SK-N-MC (cell line): ENCODE measurements around the gene FOLR3.

Experiments used
- EZH2 ChIP-seq: fragments of 200-600 bp; sonication (generic); IDR thresholded peaks from one replicate; pipeline ENCODE4 v1.6.1; 2017; ENCODE audit warnings: antibody characterized with exemption
- FOXP2 ChIP-seq: optimal IDR thresholded peaks from 2 replicates; pipeline ENCODE3; 2011; ENCODE audit warnings: mild to moderate bottlenecking, moderate library complexity; ENCODE audit not compliant: insufficient read depth; ENCODE audit errors: extremely low read length, control extremely low read depth
- POLR2AphosphoS5 ChIP-seq: IDR thresholded peaks from 2 replicates; pipeline ENCODE4 v1.6.1; 2012; ENCODE audit warnings: mild to moderate bottlenecking, low read depth, low read length, borderline replicate concordance

DNA sequence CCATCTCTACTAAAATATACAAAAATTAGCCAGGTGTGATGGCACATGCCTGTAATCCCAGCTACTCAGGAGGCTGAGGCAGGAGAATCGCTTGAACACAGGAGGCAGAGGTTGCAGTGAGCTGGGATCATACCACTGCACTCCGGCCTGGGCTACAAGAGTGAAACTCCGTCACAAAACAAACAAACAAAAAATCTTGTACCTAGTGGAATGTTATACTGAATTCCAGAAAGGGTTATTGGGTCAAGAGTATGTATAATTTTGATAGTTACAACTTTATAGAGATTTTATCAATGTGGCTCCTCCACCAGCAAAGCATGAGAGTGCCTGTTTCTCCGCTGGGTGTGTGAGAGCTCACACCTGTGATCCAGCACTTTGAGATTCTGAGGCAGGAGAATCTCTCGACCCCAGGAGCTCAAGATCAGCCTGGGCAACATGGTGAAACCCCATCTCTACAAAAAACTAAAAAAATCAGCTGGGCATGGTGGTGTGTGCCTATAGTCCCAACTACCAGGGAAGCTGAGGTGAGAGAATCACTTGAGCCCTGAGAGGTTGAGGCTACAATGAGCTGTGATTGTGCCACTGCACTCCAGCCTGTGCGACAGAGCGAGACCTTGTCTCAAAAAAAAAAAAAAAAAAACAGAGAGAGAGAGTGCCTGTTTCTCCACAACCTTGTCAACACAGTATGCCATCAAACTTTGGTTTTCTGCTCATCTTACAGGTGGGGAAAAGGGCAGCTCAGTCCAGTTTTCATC lies 43.7 kb downstream of the FOLR3 start:
- TF ChIP-seq POLR2AphosphoS5 (no peak), EZH2 (no peak), FOXP2 (no peak)
